Measurements from ENCODE around the gene ALK.

The ALK gene

DNA sequence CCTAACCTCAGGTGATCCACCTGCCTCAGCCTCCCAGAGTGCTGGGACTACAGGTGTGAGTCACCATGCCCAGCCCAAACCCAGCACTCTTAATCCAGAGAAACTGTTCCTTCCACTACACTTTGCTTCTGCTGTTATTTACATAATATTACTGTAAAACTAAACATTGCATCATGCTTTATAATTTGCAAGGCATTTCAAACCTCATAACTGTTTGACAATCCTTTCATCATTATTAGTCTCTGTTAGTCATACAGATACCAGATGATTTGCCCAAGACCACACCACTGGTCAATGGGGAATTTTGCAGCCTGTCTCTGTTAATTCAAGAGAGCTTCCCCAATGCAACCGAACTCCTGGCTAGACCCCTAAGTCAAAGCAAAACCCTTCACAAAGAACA, 338.3 kb downstream of the ALK start:
- no peaks in the 10 kb centered on the region for H4K20me1 ChIP-seq (ENCODE audit: insufficient read depth, low read length)
- no peaks in the 10 kb centered on the region; the same call in 1 of the 2 replicates for H3K27me3 ChIP-seq (ENCODE audit: low read depth, low read length)
- no peaks in the 10 kb centered on the region for H3K36me3 ChIP-seq (replicated peaks; ENCODE audit: low read depth, low read length)
- no peak overlapping the region for H3K9ac ChIP-seq (ENCODE audit: low read length)
- H2AFZ ChIP-seq (ENCODE audit: low read depth, low read length): no peak overlapping the region
- H3K79me2 ChIP-seq (ENCODE audit: low read length): no peaks in the 10 kb centered on the region
- TF ChIP-seq, protein P1, sequence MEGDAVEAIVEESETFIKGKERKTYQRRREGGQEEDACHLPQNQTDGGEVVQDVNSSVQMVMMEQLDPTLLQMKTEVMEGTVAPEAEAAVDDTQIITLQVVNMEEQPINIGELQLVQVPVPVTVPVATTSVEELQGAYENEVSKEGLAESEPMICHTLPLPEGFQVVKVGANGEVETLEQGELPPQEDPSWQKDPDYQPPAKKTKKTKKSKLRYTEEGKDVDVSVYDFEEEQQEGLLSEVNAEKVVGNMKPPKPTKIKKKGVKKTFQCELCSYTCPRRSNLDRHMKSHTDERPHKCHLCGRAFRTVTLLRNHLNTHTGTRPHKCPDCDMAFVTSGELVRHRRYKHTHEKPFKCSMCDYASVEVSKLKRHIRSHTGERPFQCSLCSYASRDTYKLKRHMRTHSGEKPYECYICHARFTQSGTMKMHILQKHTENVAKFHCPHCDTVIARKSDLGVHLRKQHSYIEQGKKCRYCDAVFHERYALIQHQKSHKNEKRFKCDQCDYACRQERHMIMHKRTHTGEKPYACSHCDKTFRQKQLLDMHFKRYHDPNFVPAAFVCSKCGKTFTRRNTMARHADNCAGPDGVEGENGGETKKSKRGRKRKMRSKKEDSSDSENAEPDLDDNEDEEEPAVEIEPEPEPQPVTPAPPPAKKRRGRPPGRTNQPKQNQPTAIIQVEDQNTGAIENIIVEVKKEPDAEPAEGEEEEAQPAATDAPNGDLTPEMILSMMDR (IDR thresholded peaks at IDR 0.05; ENCODE audit: low read depth, low read length): no peak
- no peak for TF ChIP-seq EZH2phosphoT487 (IDR thresholded peaks at IDR 0.05; ENCODE audit: low read depth)
- no peak overlapping the region for H3K27ac ChIP-seq (ENCODE audit: low read length)
- H3K4me3 ChIP-seq (ENCODE audit: low read length): no peak overlapping the region
- peaks cover 20% of the 10 kb centered on the region for H3K4me1 ChIP-seq (ENCODE audit: low read length)
- H3K4me2 ChIP-seq (ENCODE audit: low read length): no peak overlapping the region
- H3K9me3 ChIP-seq (ENCODE audit: insufficient read depth, low read length): no peaks in the 10 kb centered on the region

DNA sequence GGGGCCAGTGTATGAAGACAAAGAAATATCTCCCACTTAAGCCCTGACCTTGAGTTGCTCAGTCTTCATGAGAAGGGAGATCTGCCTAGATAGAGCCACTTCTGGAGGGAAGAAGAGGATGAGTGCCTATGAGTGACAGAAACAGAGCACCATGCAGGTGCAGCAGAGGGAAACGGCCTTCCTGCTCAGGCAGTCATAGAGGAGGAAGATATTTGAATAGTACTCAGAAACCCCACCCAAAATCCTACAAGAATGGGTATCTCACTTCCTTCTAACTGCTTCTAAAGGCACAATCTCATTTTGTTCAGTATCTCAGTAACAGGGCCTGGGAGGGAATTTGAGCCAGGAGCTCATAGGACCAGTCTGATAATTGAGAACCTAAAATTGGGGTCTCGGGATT, 339.3 kb downstream of the ALK start:
- Histone ChIP-seq H3K4me3 (ENCODE audit: low read length) (no peak overlapping the region), H3K36me3 (replicated peaks; ENCODE audit: low read depth, low read length) (no peaks in the 10 kb centered on the region), H4K20me1 (ENCODE audit: insufficient read depth, low read length) (no peaks in the 10 kb centered on the region), H3K4me2 (ENCODE audit: low read length) (peak overlapping the region; percentile 9; the same call in 1 of the 2 replicates), H3K9ac (ENCODE audit: low read length) (no peak overlapping the region), H3K79me2 (ENCODE audit: low read length) (no peaks in the 10 kb centered on the region), H2AFZ (ENCODE audit: low read depth, low read length) (no peak overlapping the region), H3K27ac (ENCODE audit: low read length) (no peak overlapping the region), H3K9me3 (ENCODE audit: insufficient read depth, low read length) (no peaks in the 10 kb centered on the region), H3K27me3 (ENCODE audit: low read depth, low read length) (no peaks in the 10 kb centered on the region; the same call in 1 of the 2 replicates), H3K4me1 (ENCODE audit: low read length) (peaks cover 20% of the 10 kb centered on the region)
- no peak for TF ChIP-seq EZH2phosphoT487 (IDR thresholded peaks at IDR 0.05; ENCODE audit: low read depth)
- TF ChIP-seq, protein P1 (IDR thresholded peaks at IDR 0.05; ENCODE audit: low read depth, low read length): no peak

DNA sequence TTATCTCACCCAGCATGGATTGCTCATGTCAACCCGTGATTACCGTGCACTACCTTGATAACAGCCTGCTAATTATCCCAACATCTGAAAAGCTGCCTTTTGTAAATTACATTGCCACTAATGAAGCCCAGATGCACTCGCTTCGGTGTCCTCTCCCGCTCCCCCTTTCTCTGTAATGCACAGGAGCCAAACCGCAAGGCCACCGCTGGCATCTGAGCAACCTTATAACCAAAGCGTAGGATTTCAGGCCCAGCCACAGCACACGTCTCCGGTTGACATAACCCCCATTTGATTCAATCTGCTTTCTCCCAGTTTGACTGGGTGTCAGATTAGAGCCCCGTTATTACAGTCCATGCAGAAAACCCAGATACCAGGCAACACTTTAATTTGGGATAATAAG, 341.2 kb downstream of the ALK start:
- H3K4me2 ChIP-seq (ENCODE audit: low read length): no peak overlapping the region
- no peaks in the 10 kb centered on the region for H3K79me2 ChIP-seq (ENCODE audit: low read length)
- H3K27ac ChIP-seq (ENCODE audit: low read length): no peak overlapping the region
- no peak overlapping the region for H3K9ac ChIP-seq (ENCODE audit: low read length)
- H3K4me1 ChIP-seq (ENCODE audit: low read length): peaks cover 20% of the 10 kb centered on the region
- peaks cover 12% of the 10 kb centered on the region for H3K27me3 ChIP-seq (ENCODE audit: low read depth, low read length)
- no peak overlapping the region for H2AFZ ChIP-seq (ENCODE audit: low read depth, low read length)
- H3K4me3 ChIP-seq (ENCODE audit: low read length): no peak overlapping the region
- TF ChIP-seq EZH2phosphoT487 (IDR thresholded peaks at IDR 0.05; ENCODE audit: low read depth): no peak
- TF ChIP-seq, protein P1 (IDR thresholded peaks at IDR 0.05; ENCODE audit: low read depth, low read length): no peak
- no peaks in the 10 kb centered on the region for H3K9me3 ChIP-seq (ENCODE audit: insufficient read depth, low read length)
- no peaks in the 10 kb centered on the region for H4K20me1 ChIP-seq (ENCODE audit: insufficient read depth, low read length)
- no peaks in the 10 kb centered on the region for H3K36me3 ChIP-seq (replicated peaks; ENCODE audit: low read depth, low read length)

DNA sequence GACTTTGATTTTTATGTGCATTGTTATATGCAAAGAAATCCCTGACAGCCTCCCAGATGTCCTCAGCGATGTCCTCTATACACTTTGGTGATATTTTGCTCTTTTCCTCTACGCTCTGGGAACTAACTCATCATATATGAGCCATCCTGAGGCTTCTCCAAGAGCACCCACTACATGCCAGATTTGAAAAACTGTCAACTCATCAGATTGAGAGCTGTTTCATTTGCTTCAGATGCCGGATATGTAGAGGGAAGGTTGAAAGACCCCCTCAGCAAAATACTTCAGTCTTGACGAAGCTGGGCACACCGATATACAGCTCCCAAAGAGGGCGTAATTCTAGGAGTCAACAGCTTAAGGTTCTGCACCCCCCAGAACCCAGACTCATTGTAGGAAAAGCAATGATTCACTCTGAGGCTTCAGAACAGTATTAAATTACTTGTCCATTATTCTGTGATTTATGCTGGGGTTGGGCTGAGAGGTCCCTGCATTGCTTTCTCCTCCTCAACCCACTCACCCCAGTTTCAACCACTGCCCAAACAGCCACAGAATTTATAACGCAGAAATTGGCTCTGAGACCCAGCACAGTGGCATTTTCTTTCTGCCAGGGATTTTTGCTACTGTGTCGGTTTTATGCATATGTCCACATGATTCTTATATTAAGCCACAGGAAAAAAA, 341.8 kb downstream of the ALK start:
- Histone ChIP-seq H3K79me2 (ENCODE audit: low read length) (no peaks in the 10 kb centered on the region), H3K36me3 (replicated peaks; ENCODE audit: low read depth, low read length) (no peaks in the 10 kb centered on the region), H3K27ac (ENCODE audit: low read length) (no peak overlapping the region), H3K9me3 (ENCODE audit: insufficient read depth, low read length) (no peaks in the 10 kb centered on the region), H2AFZ (ENCODE audit: low read depth, low read length) (no peak overlapping the region), H3K4me3 (ENCODE audit: low read length) (no peak overlapping the region), H3K9ac (ENCODE audit: low read length) (no peak overlapping the region), H3K27me3 (ENCODE audit: low read depth, low read length) (peaks cover 18% of the 10 kb centered on the region), H4K20me1 (ENCODE audit: insufficient read depth, low read length) (no peaks in the 10 kb centered on the region), H3K4me2 (ENCODE audit: low read length) (no peak overlapping the region), H3K4me1 (ENCODE audit: low read length) (peaks cover 20% of the 10 kb centered on the region)
- TF ChIP-seq, protein P1 (IDR thresholded peaks at IDR 0.05; ENCODE audit: low read depth, low read length): no peak
- no peak for TF ChIP-seq EZH2phosphoT487 (IDR thresholded peaks at IDR 0.05; ENCODE audit: low read depth)
